ENCODE measurements around the gene INSYN1. TPM values are rescaled to one million over a fixed set of nuclear protein-coding genes. Genes with fewer than 3 reads are reported as not detected.
A peak's percentile ranks its signal among the peaks of the same experiment; 100 is the strongest.
"Not testable (repeated sequence)": the region's sequence is repeated elsewhere in the genome, so short reads cannot be mapped to it uniquely, and the experiment has no call there.

Gene INSYN1
- total RNA-seq, 1 experiment from 2014 or later = not detected

DNA sequence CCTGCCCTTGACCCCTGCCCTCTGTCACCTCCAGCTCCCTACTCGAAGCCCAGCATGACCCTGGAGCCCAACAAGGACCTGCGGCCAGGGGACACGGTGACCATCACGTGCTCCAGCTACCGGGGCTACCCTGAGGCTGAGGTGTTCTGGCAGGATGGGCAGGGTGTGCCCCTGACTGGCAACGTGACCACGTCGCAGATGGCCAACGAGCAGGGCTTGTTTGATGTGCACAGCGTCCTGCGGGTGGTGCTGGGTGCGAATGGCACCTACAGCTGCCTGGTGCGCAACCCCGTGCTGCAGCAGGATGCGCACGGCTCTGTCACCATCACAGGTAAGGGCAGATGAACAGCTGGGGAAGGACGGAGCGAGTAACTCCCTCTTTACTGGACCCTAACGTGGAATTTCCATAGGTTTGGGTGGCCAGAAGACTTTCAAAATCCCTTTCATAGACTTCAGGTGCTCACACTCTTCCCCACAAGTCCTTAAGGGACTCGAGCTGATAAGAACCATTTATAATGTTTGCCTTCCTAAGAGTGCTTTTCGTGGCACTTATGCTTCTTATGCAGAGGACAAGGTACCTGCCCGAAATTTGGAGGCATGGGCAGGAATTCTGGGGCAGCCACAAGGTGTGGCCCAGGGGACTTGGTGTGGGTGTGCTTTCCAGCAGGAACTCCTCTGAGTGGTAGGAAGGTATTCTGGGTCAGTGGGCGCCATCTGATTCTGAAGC lies 48.8 kb downstream of the INSYN1 start:
- H3K27ac ChIP-seq; H3K4me3 ChIP-seq; H3K4me1 ChIP-seq; H3K27me3 ChIP-seq; H3K9me3 ChIP-seq (replicated peaks); DNase-seq: not testable (repeated sequence)
- peaks cover 22% of the 10 kb centered on the region; the same call in 1 of the 2 replicates for H3K36me3 ChIP-seq

DNA sequence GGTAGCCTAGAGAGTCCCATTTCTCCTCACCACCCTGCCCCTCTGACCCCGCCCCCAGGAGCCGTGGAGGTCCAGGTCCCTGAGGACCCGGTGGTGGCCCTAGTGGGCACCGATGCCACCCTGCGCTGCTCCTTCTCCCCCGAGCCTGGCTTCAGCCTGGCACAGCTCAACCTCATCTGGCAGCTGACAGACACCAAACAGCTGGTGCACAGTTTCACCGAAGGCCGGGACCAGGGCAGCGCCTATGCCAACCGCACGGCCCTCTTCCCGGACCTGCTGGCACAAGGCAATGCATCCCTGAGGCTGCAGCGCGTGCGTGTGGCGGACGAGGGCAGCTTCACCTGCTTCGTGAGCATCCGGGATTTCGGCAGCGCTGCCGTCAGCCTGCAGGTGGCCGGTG lies 49.5 kb downstream of the INSYN1 start:
- H3K27me3 ChIP-seq; H3K4me1 ChIP-seq; DNase-seq; H3K27ac ChIP-seq; H3K4me3 ChIP-seq; H3K9me3 ChIP-seq (replicated peaks): not testable (repeated sequence)
- H3K36me3 ChIP-seq = peaks cover 22% of the 10 kb centered on the region; the same call in 1 of the 2 replicates

DNA sequence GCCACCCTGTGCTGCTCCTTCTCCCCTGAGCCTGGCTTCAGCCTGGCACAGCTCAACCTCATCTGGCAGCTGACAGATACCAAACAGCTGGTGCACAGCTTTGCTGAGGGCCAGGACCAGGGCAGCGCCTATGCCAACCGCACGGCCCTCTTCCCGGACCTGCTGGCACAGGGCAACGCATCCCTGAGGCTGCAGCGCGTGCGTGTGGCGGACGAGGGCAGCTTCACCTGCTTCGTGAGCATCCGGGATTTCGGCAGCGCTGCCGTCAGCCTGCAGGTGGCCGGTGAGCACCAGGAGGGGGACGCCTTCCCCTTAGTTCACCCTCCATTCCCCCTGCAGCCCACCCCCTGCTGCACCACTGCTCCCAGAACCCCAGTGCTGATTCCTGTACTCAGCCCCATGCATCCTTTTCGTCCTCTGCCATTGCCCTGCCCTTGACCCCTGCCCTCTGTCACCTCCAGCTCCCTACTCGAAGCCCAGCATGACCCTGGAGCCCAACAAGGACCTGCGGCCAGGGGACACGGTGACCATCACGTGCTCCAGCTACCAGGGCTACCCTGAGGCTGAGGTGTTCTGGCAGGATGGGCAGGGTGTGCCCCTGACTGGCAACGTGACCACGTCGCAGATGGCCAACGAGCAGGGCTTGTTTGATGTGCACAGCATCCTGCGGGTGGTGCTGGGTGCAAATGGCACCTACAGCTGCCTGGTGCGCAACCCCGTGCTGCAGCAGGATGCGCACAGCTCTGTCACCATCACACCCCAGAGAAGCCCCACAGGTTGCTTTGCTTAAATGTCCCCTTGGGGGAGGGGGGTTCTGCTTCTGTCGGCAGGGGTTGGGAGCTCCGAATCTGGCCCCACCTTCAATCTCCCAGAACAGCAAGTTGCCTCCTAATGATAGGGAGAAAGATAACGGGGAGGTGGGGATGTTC lies 50.6 kb downstream of the INSYN1 start:
- not testable (repeated sequence) for H3K4me3 ChIP-seq, DNase-seq
- H3K36me3 ChIP-seq = peaks cover 21% of the 10 kb centered on the region; the same call in 1 of the 2 replicates

DNA sequence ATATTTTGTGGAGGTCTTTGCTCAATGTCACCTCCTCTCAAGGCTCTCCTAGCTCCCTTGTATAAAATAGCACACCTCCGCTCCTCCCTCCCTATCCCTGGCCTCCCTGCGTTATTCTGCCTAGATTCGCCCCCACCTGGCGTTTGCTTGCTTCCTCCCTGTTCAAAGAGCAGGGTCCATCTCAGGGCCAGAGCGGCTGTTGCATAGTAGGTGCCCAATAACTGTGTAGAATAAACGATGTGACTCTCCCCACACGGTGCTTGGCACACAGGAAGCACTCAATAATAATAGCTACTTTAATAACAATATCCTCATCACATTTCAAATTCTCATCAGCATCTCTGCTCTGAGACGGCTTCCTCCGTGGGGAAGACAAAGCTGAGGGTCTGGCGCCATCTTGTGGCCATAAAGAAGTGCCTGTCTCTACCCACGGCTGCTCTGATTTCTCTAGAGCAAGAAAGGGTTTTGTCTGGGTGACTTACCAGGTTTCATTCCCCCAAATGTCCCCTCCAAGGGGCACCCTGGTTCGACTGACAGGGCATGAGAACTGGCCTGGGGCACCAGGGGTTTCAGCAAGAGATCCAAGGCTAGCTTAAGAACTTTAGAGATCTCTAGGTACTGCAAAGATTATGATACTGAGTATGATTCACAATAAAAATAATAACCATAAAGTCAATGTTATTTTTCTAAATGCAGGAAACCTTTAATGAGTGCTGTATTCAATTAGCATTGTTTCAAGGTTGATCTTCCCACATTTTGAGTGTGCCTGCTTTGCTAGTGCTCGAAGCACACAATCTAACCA lies 52.9 kb downstream of the INSYN1 start:
- H3K36me3 ChIP-seq = peaks cover 16% of the 10 kb centered on the region; the same call in 1 of the 2 replicates

More for the DNA sequence above, 50.6 kb downstream of the INSYN1 start:
- not testable (repeated sequence) for H3K9me3 ChIP-seq (replicated peaks); H3K27me3 ChIP-seq; H3K27ac ChIP-seq
- H3K4me1 ChIP-seq = peaks cover 18% of the 10 kb centered on the region

DNA sequence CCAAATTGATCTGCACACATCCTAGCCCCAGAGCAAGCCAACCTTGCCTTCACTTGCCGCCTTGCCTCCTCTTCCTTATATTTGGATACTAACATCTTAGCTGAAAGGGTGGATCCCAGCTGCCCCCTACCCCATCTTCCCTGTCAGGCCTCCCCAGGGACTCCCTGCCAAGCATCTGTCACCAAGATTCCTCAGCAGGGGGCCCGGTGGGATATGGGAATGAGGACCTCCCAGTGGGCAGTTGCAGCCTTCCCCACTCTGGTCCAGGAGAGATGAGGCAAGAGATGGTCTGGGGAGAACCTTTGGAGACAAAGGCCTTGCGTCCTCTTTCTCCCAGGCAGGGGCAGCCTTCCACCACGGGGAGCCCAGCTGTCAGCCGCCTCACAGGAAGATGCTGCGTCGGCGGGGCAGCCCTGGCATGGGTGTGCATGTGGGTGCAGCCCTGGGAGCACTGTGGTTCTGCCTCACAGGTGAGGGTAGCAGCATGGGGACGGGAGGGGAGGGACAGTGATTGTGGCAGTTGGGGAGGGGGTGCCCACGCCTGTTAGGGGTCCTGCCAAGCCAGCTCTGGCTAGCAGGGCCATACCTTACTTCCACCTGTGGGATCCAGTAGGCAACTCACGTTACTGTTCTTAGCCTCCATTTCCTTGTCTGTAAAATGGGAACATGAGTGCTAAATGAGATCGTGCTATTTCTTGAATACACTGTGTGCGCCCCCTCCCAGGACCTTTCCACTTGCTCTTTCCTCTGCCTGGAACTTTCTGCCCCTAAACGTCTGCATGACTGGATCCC lies 53.7 kb downstream of the INSYN1 start:
- no peaks in the 10 kb centered on the region for H3K9me3 ChIP-seq (replicated peaks)
- H3K4me1 ChIP-seq = peaks cover 33% of the 10 kb centered on the region
- peaks cover 9% of the 10 kb centered on the region; the same call in 1 of the 2 replicates for H3K36me3 ChIP-seq
- H3K27ac ChIP-seq = no peak overlapping the region
- H3K27me3 ChIP-seq = no peaks in the 10 kb centered on the region
- no peak overlapping the region for H3K4me3 ChIP-seq
- DNase-seq = no peak

More for the DNA sequence above, 52.9 kb downstream of the INSYN1 start:
- Histone ChIP-seq H3K4me3 (no peak overlapping the region), H3K27ac (no peak overlapping the region), H3K4me1 (peaks cover 32% of the 10 kb centered on the region), H3K9me3 (replicated peaks) (no peaks in the 10 kb centered on the region), H3K27me3 (no peaks in the 10 kb centered on the region)
- peak; percentile 69 to 91 for DNase-seq

DNA sequence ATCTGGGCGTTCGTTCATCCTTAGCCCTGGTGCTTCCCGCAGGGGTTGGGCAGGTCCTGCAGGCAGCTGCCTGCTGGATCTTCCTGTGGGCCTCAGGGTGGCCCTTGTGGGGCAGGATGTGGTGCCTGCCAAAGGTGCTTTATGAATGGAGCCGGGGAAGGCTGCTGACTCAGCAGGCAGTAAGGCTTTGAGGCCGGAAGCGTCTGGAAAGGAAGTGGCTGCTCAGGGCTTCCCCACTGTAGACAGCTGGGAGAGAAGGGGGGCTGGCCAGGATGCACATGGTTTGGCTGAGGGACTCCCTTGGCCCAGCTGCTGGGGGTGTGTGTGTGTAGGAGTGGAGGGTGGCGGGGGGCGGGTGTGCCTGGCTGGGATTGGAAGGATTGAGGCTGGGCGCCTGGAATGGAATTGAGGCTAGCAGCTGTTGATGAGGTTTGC lies 56.1 kb downstream of the INSYN1 start:
- peaks cover 13% of the 10 kb centered on the region; the same call in 1 of the 2 replicates for H3K36me3 ChIP-seq
- H3K4me1 ChIP-seq = peaks cover 34% of the 10 kb centered on the region
- no peaks in the 10 kb centered on the region for H3K9me3 ChIP-seq (replicated peaks)
- peak; percentile 99 for DNase-seq
- no peak overlapping the region for H3K4me3 ChIP-seq
- no peaks in the 10 kb centered on the region for H3K27me3 ChIP-seq
- peak overlapping the region; percentile 59 for H3K27ac ChIP-seq

- Histone ChIP-seq H3K9me3 (replicated peaks) (no peaks in the 10 kb centered on the region), H3K4me3 (no peak overlapping the region), H3K27me3 (no peaks in the 10 kb centered on the region), H3K4me1 (peaks cover 34% of the 10 kb centered on the region), H3K27ac (peak overlapping the region; percentile 59), H3K36me3 (peaks cover 13% of the 10 kb centered on the region; the same call in 1 of the 2 replicates)
- no peak for DNase-seq
These were observed 56.5 kb downstream of the INSYN1 start for GRCh38 chr15:73696641-73697001.

DNA sequence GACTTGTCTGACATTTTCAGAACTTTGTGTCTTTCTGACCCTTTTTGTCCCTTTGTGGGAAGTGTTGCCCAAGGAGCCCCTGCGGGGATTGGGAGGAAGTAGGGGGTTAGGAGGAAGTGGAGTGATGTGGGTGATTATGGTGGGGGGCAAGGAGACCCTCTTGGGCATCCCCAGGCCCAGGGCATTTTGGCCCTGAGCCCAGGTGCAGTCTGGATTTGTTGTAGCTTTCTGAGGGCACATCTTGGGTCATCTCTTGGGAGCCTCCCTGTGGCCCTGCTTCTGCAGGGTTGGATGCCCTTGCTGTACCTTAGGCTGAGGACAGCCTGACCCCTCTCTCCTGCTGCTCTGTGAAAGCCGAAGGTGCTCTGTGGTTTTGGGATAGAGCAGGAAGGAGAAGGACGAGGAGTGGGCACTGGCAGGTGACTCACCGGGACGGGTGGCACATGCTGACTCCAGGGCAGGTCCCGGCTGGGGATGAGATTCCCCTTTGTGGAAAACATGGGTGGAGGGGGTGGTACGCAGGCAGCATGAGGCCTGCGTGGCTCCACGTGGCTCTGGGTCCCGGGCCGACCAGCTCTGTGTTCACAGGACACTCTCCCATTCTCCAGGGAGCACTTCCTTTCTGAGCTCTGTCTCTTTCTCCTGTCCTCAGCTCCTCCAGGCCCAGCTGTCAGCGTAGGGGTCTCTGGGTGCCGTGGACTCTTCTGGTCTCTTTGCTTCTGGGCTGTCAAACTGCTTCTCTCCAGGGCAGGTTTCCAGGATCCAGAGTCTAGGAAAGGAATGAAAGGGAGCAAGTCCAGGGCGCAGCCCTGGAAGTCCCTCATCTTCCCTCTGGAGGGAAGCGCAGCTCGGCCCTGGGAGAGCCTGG lies 57.1 kb downstream of the INSYN1 start:
- H3K27ac ChIP-seq = peak overlapping the region; percentile 59
- H3K27me3 ChIP-seq = no peaks in the 10 kb centered on the region
- H3K4me1 ChIP-seq = peaks cover 34% of the 10 kb centered on the region
- DNase-seq = no peak
- no peaks in the 10 kb centered on the region for H3K9me3 ChIP-seq (replicated peaks)
- no peak overlapping the region for H3K4me3 ChIP-seq
- peaks cover 16% of the 10 kb centered on the region; the same call in 1 of the 2 replicates for H3K36me3 ChIP-seq

DNA sequence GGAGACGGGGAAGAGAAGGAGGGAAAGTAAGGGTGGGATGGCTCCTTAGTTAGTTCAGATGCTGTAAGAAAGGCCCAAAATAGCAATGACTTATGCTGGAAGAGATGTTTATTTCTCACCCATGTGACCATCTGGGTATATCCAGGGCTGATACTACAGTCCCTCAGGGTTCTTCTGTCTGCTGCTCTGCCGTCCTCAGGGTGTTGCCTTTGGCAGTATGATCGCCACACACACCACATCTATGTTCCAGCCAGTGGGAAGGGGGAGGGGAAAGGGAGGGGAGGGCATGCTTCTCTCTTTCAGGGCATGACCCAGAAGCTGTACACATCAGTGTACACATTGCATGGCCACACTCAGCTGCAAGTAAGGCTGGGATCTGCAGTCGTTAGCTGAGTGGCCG lies 58.7 kb downstream of the INSYN1 start:
- H3K4me1 ChIP-seq = peaks cover 34% of the 10 kb centered on the region
- peaks cover 16% of the 10 kb centered on the region; the same call in 1 of the 2 replicates for H3K36me3 ChIP-seq
- H3K4me3 ChIP-seq = no peak overlapping the region
- DNase-seq = no peak
- H3K27ac ChIP-seq = no peak overlapping the region
- no peaks in the 10 kb centered on the region for H3K27me3 ChIP-seq
- H3K9me3 ChIP-seq (replicated peaks) = no peaks in the 10 kb centered on the region

GRCh38 chr15:73691396-73691795 lies 61.8 kb downstream of the INSYN1 start:
- Histone ChIP-seq H3K27me3 (no peaks in the 10 kb centered on the region), H3K27ac (no peak overlapping the region), H3K9me3 (replicated peaks) (no peaks in the 10 kb centered on the region), H3K36me3 (peaks cover 13% of the 10 kb centered on the region; the same call in 1 of the 2 replicates), H3K4me3 (no peak overlapping the region), H3K4me1 (peaks cover 24% of the 10 kb centered on the region)
- no peak for DNase-seq

GRCh38 chr15:73688455-73688854 lies 64.7 kb downstream of the INSYN1 start:
- no peak for DNase-seq
- H3K4me3 ChIP-seq = no peak overlapping the region
- H3K27ac ChIP-seq = no peak overlapping the region
- H3K36me3 ChIP-seq = peaks cover 13% of the 10 kb centered on the region; the same call in 1 of the 2 replicates
- H3K9me3 ChIP-seq (replicated peaks) = no peaks in the 10 kb centered on the region
- no peaks in the 10 kb centered on the region for H3K27me3 ChIP-seq
- peaks cover 25% of the 10 kb centered on the region for H3K4me1 ChIP-seq

DNA sequence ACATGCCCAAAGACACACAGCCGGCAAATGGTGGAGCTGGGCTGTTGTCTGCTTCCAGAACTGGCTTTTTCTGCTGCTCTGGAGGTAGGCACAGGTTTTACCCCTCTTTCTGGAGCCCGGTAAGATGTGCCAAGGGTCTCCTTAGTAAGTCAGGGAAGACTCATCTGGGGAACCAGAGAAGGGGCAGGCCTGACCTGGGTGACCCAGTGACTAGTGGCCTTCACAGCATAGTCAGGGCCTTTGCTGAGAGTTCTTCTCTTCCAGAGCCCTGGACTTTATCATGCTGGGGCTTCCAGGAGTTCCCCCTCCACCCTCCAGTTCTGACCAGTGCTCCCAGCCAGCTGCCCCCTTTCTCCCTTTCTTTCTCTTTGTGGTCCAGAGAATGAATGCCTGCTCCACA lies 65.8 kb downstream of the INSYN1 start:
- H3K4me1 ChIP-seq = peaks cover 29% of the 10 kb centered on the region
- H3K27ac ChIP-seq = no peak overlapping the region
- H3K36me3 ChIP-seq = peaks cover 8% of the 10 kb centered on the region; the same call in 1 of the 2 replicates

GRCh38 chr15:73686781-73687256 lies 66.3 kb downstream of the INSYN1 start:
- Histone ChIP-seq H3K9me3 (replicated peaks) (no peaks in the 10 kb centered on the region), H3K27ac (no peak overlapping the region), H3K36me3 (peaks cover 8% of the 10 kb centered on the region; the same call in 1 of the 2 replicates), H3K4me3 (no peak overlapping the region), H3K4me1 (peaks cover 33% of the 10 kb centered on the region), H3K27me3 (no peaks in the 10 kb centered on the region)
- peak; percentile 52 to 71 for DNase-seq

More for the DNA sequence above, 65.8 kb downstream of the INSYN1 start:
- DNase-seq = no peak
- Histone ChIP-seq H3K9me3 (replicated peaks) (no peaks in the 10 kb centered on the region), H3K4me3 (no peak overlapping the region), H3K27me3 (no peaks in the 10 kb centered on the region)
